Measurements from ENCODE around the gene PKD2L2. TPM values are rescaled to one million over a fixed set of nuclear protein-coding genes. Genes with fewer than 3 reads are reported as not detected.
"Not testable (repeated sequence)": the region's sequence is repeated elsewhere in the genome, so short reads cannot be mapped to it uniquely, and the experiment has no call there.

Gene PKD2L2
- total and polyA plus RNA-seq, 8 donors, result 0.23 to 0.82 (median 0.39) TPM; not detected in 2

- intact Hi-C loops (cut with DNase I), result no loop called here
- Histone ChIP-seq H3K36me3 (peaks cover 0 to 37% of the 10 kb centered on the region in 2 donors), H3K4me3 (no peak overlapping the region), H3K27ac (no peak overlapping the region), H3K9me3 (no peaks in the 10 kb centered on the region), H3K4me1 (no peaks in the 10 kb centered on the region), H3K27me3 (no peaks in the 10 kb centered on the region)
- no peak for TF ChIP-seq CTCF (IDR thresholded peaks at IDR 0.05)
- DNase-seq (no peak), ATAC-seq (no peak)
Measured at GRCh38 chr5:137960819-137961218, 71.6 kb downstream of the PKD2L2 start.

DNA sequence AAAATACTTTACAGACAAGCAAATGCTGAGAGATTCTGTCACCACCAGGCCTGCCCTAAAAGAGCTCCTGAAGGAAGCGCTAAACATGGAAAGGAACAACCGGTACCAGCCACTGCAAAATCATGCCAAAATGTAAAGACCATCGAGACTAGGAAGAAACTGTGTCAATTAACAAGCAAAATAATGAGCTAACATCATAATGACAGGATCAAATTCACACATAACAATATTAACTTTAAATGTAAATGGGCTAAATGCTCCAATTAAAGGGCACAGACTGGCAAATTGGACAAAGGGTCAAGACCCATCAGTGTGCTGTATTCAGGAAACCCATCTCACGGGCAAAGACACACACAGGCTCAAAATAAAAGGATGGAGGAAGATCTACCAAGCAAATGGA, 81.1 kb downstream of the PKD2L2 start:
- H3K36me3 ChIP-seq, result peaks cover 0 to 34% of the 10 kb centered on the region in 2 donors
- H3K9me3 ChIP-seq; intact Hi-C loops (cut with DNase I); DNase-seq; H3K27me3 ChIP-seq; H3K4me3 ChIP-seq; ATAC-seq; H3K4me1 ChIP-seq; H3K27ac ChIP-seq: not testable (repeated sequence)

DNA sequence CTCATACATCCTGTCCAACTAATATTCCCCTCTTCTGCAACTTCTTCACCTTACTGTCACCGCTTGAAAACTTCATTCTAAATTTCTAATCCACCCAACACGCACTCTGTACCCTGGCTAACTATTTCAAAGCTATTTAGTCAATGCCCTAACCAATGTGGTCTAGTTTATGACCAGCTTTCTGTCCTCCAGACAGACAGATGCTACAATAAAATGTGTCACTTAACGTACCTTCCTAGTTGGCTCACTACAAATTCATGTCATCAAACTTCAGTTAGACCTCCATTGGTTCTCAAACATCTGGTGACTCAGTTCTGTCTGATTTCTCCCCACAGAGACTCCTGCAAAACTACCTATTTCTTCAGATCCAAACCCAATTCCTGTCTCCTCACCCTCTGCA, 86.0 kb downstream of the PKD2L2 start:
- no peak for TF ChIP-seq CTCF (IDR thresholded peaks at IDR 0.05)
- no peak for DNase-seq
- Histone ChIP-seq H3K4me1 (no peaks in the 10 kb centered on the region), H3K27ac (no peak overlapping the region), H3K27me3 (no peaks in the 10 kb centered on the region), H3K4me3 (no peak overlapping the region), H3K9me3 (no peaks in the 10 kb centered on the region), H3K36me3 (peaks cover 0 to 56% of the 10 kb centered on the region in 2 donors)
- intact Hi-C loops (cut with DNase I), result no loop called here
- no peak for ATAC-seq

GRCh38 chr5:137989419-137989818, 100.2 kb downstream of the PKD2L2 start:
- DNase-seq (no peak), ATAC-seq (no peak)
- Histone ChIP-seq H3K36me3 (peaks cover 0 to 12% of the 10 kb centered on the region in 2 donors), H3K9me3 (no peaks in the 10 kb centered on the region), H3K27ac (no peak overlapping the region), H3K4me3 (no peak overlapping the region), H3K27me3 (no peaks in the 10 kb centered on the region), H3K4me1 (no peaks in the 10 kb centered on the region)
- no peak for TF ChIP-seq CTCF (IDR thresholded peaks at IDR 0.05)
- intact Hi-C loops (cut with DNase I), result no loop called here

Other genes starting within 250 kb of the PKD2L2 start
- gene KLHL3, start 153.4 kb upstream of the PKD2L2 start, total RNA-seq, result 1 to 10 TPM; 5.4 to 5.5 TPM
- 10 to 100 TPM; 27.0 to 35.7 (median 32.5) TPM for gene KLHL3, start 153.4 kb upstream of the PKD2L2 start, polyA plus RNA-seq (ENCODE audit: insufficient read length in 6 of 6)
- 10 to 100 TPM; 22.7 to 24.2 TPM for gene HNRNPA0, start 135.1 kb upstream of the PKD2L2 start, total RNA-seq
- 10 to 100 TPM; 66.3 to 83.3 (median 76.6) TPM for gene HNRNPA0, start 135.1 kb upstream of the PKD2L2 start, polyA plus RNA-seq (ENCODE audit: insufficient read length in 6 of 6)
- gene MYOT, start 21.6 kb upstream of the PKD2L2 start, total RNA-seq, result under 1 TPM in 1 of 2 donors, not detected in 1; 0.52 TPM
- 1 to 10 TPM in 5 of 6 donors, under 1 TPM in 1; 0.77 to 2.0 (median 1.2) TPM for gene MYOT, start 21.6 kb upstream of the PKD2L2 start, polyA plus RNA-seq (ENCODE audit: insufficient read length in 6 of 6)
- gene FAM13B, start 143.6 kb downstream of the PKD2L2 start, total RNA-seq, result 10 to 100 TPM; 23.8 to 35.2 TPM
- 10 to 100 TPM; 38.3 to 53.3 (median 47.1) TPM for gene FAM13B, start 143.6 kb downstream of the PKD2L2 start, polyA plus RNA-seq (ENCODE audit: insufficient read length in 6 of 6)
- not detected for gene WNT8A, start 194.6 kb downstream of the PKD2L2 start, total RNA-seq
- not detected for gene WNT8A, start 194.6 kb downstream of the PKD2L2 start, polyA plus RNA-seq (ENCODE audit: insufficient read length in 6 of 6)
- 1 to 10 TPM; 5.9 to 7.0 TPM for gene NME5, start 250.0 kb downstream of the PKD2L2 start, total RNA-seq
- gene NME5, start 250.0 kb downstream of the PKD2L2 start, polyA plus RNA-seq (ENCODE audit: insufficient read length in 6 of 6), result 10 to 100 TPM in 4 of 6 donors, 1 to 10 TPM in 2; 8.3 to 13.0 (median 12.2) TPM

Data from left lung (tissue), 10 donors.